ENCODE measurements around the gene STARD3NL.

Gene STARD3NL

DNA sequence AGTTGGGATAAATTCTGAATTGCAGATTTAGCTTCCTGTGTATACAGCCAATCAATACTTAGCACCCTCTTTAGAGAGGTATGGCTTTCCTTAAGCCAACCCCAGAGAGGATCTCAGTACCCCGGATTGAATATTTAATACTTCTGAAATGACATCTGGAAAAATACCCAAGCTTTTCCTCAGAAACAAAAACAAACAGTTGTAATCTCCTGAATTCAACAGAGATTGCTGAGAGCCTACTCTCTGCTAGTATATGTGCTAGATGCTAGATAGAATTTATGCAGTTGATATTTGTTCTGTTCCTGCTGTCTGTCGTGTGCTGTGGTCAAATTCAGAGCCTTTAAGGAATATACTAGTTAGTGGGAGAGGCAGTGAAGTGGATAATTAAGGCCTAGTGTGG is 21.1 kb downstream of the STARD3NL start:
- in situ Hi-C loops (cut with HindIII; ENCODE audit: low sequenced_read_pairs) = no loop called here
- DNase-seq (ENCODE audit: low read depth) = no peak
- H3K4me3 ChIP-seq (ENCODE audit: low read depth, low read length) = no peak overlapping the region
- TF ChIP-seq, protein P1, sequence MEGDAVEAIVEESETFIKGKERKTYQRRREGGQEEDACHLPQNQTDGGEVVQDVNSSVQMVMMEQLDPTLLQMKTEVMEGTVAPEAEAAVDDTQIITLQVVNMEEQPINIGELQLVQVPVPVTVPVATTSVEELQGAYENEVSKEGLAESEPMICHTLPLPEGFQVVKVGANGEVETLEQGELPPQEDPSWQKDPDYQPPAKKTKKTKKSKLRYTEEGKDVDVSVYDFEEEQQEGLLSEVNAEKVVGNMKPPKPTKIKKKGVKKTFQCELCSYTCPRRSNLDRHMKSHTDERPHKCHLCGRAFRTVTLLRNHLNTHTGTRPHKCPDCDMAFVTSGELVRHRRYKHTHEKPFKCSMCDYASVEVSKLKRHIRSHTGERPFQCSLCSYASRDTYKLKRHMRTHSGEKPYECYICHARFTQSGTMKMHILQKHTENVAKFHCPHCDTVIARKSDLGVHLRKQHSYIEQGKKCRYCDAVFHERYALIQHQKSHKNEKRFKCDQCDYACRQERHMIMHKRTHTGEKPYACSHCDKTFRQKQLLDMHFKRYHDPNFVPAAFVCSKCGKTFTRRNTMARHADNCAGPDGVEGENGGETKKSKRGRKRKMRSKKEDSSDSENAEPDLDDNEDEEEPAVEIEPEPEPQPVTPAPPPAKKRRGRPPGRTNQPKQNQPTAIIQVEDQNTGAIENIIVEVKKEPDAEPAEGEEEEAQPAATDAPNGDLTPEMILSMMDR (IDR thresholded peaks at IDR 0.05; ENCODE audit: low read depth, low read length, missing control alignments) = no peak

DNA sequence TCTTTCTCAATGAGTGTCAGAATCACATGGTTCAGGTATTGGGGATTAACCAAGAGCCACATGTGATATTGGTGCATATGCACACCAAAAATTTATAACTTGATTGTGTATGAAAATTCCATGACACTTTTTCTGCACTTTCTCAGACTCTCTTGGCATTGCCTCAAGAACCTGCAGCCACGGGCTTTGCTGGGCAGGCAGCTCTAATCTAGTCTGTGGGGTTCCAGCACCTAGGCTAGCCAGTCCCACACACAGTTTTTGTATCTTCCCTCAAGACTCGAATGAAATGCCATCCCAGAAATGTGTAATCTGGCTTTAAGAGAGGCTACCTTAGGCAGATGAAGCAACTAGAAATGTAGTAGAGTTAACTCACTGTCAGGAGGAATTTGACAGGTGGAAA is 21.7 kb downstream of the STARD3NL start:
- DNase-seq (ENCODE audit: low read depth) = no peak
- H3K4me3 ChIP-seq (ENCODE audit: low read depth, low read length) = no peak overlapping the region
- TF ChIP-seq, protein P1 (IDR thresholded peaks at IDR 0.05; ENCODE audit: low read depth, low read length, missing control alignments) = no peak
- in situ Hi-C loops (cut with HindIII; ENCODE audit: low sequenced_read_pairs) = no loop called here

DNA sequence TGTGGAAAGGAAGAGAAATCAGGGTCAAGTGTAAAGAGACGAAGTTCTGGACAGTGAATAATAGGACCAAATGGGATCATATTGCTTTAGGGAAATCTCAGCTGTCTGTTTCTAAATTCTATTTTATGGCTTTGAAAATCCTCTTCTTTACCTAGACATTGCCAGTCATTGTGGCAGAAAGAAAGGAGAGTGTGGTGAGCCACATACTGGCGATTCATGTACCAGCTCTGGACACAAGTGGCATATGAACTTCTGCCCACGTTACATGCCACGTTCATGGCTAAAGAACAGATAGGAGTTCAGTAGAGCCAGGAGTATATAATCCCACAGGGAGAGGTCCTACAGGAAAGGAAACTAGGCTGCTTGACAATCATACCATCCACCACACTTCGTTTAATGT is 28.0 kb downstream of the STARD3NL start:
- in situ Hi-C loops (cut with HindIII; ENCODE audit: low sequenced_read_pairs) = no loop called here
- DNase-seq (ENCODE audit: low read depth) = no peak
- TF ChIP-seq, protein P1 (IDR thresholded peaks at IDR 0.05; ENCODE audit: low read depth, low read length, missing control alignments) = no peak
- H3K4me3 ChIP-seq (ENCODE audit: low read depth, low read length) = no peak overlapping the region

DNA sequence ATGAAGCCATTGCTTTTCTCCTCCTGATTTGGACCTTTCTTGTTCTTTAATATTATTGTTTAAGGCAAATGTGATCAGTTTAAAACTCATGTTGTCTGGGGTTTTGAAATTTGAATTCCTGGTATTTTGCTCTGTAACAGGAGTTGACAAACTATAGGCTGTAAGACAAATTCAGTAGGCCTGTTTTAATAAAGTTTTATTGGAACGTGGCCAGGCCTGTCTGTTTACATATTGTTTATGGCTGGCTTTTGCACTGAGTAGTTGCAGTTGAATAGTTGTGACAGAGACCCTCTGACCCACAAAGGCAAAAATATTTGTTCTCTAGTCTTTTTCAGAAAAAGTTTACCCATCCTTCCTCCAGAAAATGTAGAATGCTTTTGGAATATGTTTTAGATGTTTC is 29.8 kb downstream of the STARD3NL start:
- DNase-seq (ENCODE audit: low read depth) = no peak
- no peak overlapping the region for H3K4me3 ChIP-seq (ENCODE audit: low read depth, low read length)
- TF ChIP-seq, protein P1 (IDR thresholded peaks at IDR 0.05; ENCODE audit: low read depth, low read length, missing control alignments) = no peak
- in situ Hi-C loops (cut with HindIII; ENCODE audit: low sequenced_read_pairs) = no loop called here

DNA sequence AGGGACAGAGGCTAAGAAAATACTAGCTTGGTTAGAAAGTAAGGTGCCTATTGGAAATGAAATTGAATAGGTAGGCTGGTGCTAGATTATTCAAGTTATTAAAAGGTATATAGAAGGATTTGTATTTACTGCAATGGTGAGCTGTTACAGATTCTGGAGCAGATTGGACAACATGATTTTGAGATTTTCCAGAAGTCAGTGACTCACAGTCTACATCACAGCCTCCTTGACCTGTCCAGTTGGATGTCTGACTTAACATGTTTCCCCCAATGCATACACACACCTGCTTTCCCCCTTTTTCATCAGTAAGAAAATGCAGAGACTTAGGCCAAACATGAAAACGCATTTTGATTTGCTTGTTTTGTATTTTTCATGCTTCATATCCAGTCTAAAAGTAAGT is 33.4 kb downstream of the STARD3NL start:
- no peak overlapping the region for H3K4me3 ChIP-seq (ENCODE audit: low read depth, low read length)
- DNase-seq (ENCODE audit: low read depth) = no peak
- in situ Hi-C loops (cut with HindIII; ENCODE audit: low sequenced_read_pairs) = no loop called here
- TF ChIP-seq, protein P1 (IDR thresholded peaks at IDR 0.05; ENCODE audit: low read depth, low read length, missing control alignments) = no peak

DNA sequence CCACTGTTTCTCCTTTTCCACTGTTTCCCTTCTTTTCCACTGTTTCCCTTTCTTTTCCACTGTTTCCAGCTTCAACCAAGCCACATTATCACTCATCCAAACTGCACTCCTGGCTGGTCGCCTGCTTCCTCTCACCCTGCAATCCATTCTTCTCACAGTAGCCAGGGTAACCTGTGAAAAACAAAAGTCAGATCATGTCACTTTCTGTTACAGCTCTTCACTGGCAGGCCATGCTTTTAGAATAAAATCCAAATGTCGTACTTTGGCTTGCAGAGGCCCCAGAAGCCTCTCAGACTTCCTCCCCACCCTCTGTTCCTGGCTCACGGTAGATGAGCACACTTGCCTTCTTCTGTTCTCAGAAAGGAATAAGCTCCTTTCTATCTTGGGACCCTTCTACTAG is 33.9 kb downstream of the STARD3NL start:
- DNase-seq (ENCODE audit: low read depth) = no peak
- TF ChIP-seq, protein P1 (IDR thresholded peaks at IDR 0.05; ENCODE audit: low read depth, low read length, missing control alignments) = no peak
- H3K4me3 ChIP-seq (ENCODE audit: low read depth, low read length) = no peak overlapping the region
- in situ Hi-C loops (cut with HindIII; ENCODE audit: low sequenced_read_pairs) = no loop called here

DNA sequence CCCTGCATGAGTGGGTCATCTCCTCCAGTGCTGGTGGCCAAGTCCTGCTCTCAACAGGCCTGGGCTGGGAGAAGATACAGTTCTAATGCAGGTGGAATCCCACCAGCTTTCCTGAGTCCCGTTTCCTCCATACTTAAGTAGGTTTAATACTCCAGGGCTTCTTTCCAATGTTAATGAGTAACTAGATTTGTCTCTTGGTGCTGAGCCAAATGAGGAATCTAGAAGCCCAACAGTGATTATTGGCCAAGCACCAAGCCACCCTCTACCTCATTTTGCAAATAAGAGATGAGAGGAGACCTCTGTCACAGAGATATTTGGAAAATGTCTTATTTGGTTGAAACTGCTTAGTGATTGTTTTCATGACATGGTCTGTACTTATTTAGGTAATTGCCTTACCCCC is 37.1 kb downstream of the STARD3NL start:
- no peak for DNase-seq (ENCODE audit: low read depth)
- in situ Hi-C loops (cut with HindIII; ENCODE audit: low sequenced_read_pairs) = no loop called here
- TF ChIP-seq, protein P1 (IDR thresholded peaks at IDR 0.05; ENCODE audit: low read depth, low read length, missing control alignments) = no peak
- no peak overlapping the region for H3K4me3 ChIP-seq (ENCODE audit: low read depth, low read length)

Measured in astrocyte of the cerebellum (primary cell).